ENCODE measurements around the gene ZMYND15. TPM values are rescaled to one million over a fixed set of nuclear protein-coding genes. Genes with fewer than 3 reads are reported as not detected.

ZMYND15 gene
- total and polyA plus RNA-seq, 2 of the 13 experiments (the other 11 are each of a cell fraction or from before 2014, with no cell fraction given): 0.24 to 2.7 TPM

GRCh38 chr17:4768298-4768697, 28.7 kb downstream of the ZMYND15 start (continued):
- TF ChIP-seq ZNF142 (CRISPR knock-in tag; IDR thresholded peaks at IDR 0.05) (no peak), ZNF609 (CRISPR knock-in tag; IDR thresholded peaks at IDR 0.05; ENCODE audit: borderline replicate concordance) (no peak), NFE2L2 (IDR thresholded peaks at IDR 0.05; ENCODE audit: low read length) (no peak), ATM (IDR thresholded peaks at IDR 0.05; ENCODE audit: borderline replicate concordance) (no peak), PCBP1 (IDR thresholded peaks at IDR 0.05; ENCODE audit: borderline replicate concordance, low read depth, low read length) (no peak)
